ENCODE results near the gene CDH20. TPM values are rescaled to one million over a fixed set of nuclear protein-coding genes. Genes with fewer than 3 reads are reported as not detected.

The CDH20 gene
- total RNA-seq, 2 experiments from 2014 or later = 0.10 TPM; not detected in 1

DNA sequence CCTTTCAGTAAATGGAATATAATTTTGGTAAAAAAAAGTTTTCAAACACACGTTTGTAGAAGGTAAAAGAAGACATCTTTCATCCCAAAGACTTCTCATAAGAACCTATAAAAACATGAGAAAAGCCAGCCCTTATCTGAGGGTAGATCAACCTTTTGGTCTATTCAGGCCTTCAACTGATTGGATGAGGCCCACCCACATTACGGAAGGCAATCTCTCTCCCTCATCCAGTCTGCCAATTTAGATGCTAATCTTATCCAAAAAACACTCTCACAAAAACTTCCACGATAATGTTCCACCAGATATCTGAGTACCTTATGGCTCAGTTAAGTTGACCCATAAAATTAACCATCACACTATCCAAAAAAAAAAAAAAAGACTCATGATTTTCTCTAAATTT is 2.2 kb upstream of the CDH20 start:
- Mint-ChIP-seq H3K36me3 (no peaks in the 10 kb centered on the region), H3K27me3 (peaks cover 9% of the 10 kb centered on the region), H3K4me1 (ENCODE audit: low read depth) (no peaks in the 10 kb centered on the region), H3K9me3 (no peaks in the 10 kb centered on the region), H3K4me3 (no peak overlapping the region), H3K27ac (no peak overlapping the region)
- intact Hi-C loops (cut with micrococcal nuclease) = no loop called here
- ChIA-PET CTCF (no interaction called here), POLR2A (no interaction called here)
- no peak for DNase-seq

DNA sequence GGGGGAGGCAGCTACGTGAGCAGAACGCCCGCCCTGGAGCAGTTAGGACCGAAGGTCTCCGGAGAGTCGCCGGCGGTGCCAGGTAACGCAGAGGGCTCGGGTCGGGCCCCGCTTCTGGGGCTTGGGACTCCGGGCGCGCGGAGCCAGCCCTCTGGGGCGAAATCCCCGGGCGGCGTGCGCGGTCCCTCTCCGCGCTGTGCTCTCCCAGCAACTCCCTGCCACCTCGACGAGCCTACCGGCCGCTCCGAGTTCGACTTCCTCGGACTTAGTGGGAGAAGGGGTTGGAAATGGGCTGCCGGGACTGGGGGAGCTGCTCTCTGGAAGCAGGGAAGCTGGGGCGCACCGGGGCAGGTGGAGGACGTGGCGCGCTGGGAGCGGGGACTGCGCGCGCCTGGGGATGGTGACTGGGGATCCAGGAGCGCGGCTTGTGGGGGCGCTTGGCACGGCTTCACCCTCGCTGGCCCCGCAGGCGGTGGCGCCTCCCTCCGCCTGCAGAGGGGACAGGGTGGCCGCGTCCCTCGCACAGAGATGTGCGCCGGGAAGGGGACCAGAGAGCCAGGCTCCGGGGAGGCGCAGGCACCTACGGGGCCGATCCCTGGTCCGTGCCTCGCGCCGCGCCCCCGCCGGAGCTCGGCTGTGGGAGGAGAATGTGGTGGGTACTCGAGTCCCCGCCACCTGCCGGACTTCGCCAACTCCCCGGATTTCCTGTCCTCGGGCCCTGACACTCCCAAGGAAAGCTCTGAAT is 688 bp downstream of the CDH20 start:
- Mint-ChIP-seq H3K4me3 (no peak overlapping the region), H3K27me3 (peaks cover 11% of the 10 kb centered on the region), H3K36me3 (no peaks in the 10 kb centered on the region), H3K27ac (no peak overlapping the region), H3K9me3 (no peaks in the 10 kb centered on the region), H3K4me1 (ENCODE audit: low read depth) (no peaks in the 10 kb centered on the region)
- intact Hi-C loops (cut with micrococcal nuclease) = no loop called here
- no peak for DNase-seq
- ChIA-PET POLR2A (no interaction called here), CTCF (interaction anchor here (1.4 kb wide), 1 partner anchor 11 kb away, joined by 3 read pairs; no protein-coding TSS in a partner anchor)

DNA sequence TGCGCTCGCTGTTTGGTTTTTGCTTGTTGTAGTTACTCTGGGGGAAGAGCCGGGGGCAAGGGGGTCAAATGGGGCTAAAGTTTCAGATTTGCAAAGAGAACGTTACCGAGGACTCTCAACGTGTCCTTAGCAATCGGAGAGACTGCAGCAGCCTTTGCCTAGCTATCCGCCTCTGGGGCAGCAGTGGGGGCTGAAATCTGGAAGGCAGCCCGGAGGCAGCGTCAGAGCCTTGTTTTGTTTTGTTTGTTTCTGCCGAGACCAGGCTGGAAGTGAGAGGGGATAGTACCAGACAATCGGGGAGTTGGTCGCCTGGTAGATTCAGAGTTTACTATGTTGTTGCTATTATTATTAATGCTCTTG is 1.2 kb downstream of the CDH20 start:
- POLR2A ChIA-PET = no interaction called here
- Mint-ChIP-seq H3K4me3 (no peak overlapping the region), H3K27me3 (peaks cover 11% of the 10 kb centered on the region), H3K27ac (no peak overlapping the region), H3K4me1 (ENCODE audit: low read depth) (no peaks in the 10 kb centered on the region), H3K36me3 (no peaks in the 10 kb centered on the region), H3K9me3 (no peaks in the 10 kb centered on the region)
- DNase-seq = no peak
- CTCF ChIA-PET = interaction anchor here (1.4 kb wide), 1 partner anchor 12 kb away, joined by 3 read pairs; no protein-coding TSS in a partner anchor
- intact Hi-C loops (cut with micrococcal nuclease) = no loop called here

DNA sequence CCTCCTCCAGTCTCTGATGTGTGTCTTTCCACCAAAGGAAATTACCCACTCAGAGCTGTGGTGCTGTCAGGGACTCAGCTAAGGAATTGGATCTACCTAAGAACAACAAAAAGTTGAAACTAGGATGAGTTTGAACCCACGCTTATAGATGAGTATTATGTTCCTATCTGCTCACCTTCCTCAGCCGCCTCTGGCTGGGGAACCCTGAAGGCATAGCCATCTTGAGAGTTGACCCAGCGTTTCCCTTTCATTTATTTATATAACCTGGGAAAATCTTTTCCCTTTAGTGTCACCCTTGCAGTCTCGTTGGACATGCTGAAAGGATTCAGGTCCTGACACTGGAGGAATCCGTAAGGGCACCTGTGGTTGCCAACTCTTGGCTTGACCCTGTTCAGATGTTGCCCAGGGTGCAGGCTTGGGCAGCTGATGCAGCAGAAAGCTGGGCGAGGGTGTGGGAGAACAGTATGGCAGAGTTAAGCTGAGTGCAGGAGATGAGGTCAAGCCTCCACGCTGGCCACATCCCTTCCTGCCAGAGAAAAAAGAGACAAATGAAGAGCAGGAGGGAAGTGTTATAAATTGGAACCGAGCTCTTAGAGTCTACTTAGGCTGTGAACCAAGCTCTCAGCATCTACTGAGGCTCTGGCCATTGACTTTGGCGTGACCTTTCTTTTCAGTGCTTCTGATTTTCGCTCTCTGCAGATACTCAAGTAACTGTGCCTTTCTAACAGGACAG is 1.9 kb downstream of the CDH20 start:
- intact Hi-C loops (cut with micrococcal nuclease) = no loop called here
- H3K27ac Mint-ChIP-seq = no peak overlapping the region
- H3K4me1 Mint-ChIP-seq (ENCODE audit: low read depth) = no peaks in the 10 kb centered on the region
- H3K36me3 Mint-ChIP-seq = no peaks in the 10 kb centered on the region
- DNase-seq = no peak
- ChIA-PET POLR2A (no interaction called here), CTCF (interaction anchor here (1.4 kb wide), 1 partner anchor 13 kb away, joined by 3 read pairs; no protein-coding TSS in a partner anchor)
- no peak overlapping the region for H3K4me3 Mint-ChIP-seq
- H3K27me3 Mint-ChIP-seq = peaks cover 11% of the 10 kb centered on the region
- no peaks in the 10 kb centered on the region for H3K9me3 Mint-ChIP-seq

DNA sequence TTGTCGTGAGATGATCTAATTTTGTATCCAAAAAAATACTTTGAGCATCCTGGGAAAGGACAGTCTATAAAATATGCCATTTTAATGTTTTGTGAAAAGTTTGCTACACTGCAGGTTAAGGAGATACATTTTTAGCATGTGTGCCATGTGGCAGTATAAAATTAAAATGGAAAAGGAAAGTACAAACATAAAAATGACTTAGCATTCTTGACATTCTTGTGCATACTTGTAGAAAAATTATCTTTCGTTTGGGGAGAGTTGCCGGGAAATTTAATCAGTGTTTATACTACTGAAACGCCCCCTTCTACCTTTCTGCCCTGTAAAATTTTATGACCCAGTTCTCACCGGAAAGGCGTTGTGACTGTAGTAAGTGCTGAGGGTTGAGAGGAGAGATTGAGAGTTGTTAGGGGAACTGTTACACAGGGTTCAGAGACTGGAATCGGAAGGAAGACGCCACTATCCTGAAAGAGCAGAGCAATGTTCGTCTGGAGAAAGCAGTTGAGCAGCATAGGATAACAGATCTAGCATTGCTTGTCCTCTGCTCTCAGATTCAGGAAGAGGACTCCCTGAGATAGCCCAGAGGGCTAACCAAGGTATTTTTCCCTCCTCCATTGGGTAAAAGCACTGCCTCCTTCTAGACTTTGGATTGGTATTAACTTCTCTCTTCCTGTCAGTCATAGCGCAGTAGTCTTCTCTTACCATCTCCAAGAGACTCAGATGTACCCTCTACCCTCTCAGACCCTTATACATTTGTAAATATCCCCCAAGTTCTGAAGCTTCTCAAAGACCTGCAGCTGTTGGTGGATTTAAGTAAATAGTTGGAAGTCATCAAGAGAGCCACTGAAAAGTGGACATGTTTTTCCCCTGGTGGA is 2.7 kb downstream of the CDH20 start:
- CTCF ChIA-PET = no interaction called here
- Mint-ChIP-seq H3K9me3 (no peaks in the 10 kb centered on the region), H3K36me3 (no peaks in the 10 kb centered on the region), H3K27ac (no peak overlapping the region), H3K27me3 (peaks cover 11% of the 10 kb centered on the region), H3K4me1 (ENCODE audit: low read depth) (no peaks in the 10 kb centered on the region), H3K4me3 (no peak overlapping the region)
- no peak for DNase-seq
- POLR2A ChIA-PET = interaction anchor here (0.5 kb wide), 1 partner anchor 1484 kb away, joined by 3 read pairs; no protein-coding TSS in a partner anchor
- intact Hi-C loops (cut with micrococcal nuclease) = no loop called here

DNA sequence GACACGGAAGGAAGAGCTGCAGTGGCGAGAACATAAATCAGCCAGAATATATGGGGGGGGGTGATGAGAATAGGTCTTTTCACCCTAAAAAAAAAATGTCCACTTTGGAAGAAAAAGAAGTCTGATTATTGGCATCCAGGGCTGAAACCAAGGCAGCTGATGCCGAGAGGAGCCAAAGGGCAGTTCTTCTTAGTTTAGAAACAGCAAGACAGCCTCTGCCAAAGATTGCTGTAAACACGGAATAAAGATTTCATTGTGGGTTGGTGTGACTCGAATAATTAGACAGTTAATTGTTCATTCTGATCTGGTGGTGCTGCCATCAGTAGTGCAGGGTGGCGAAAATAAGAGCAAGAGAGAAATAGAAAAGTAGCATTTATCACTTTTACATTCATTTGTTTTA is 3.5 kb downstream of the CDH20 start:
- ChIA-PET POLR2A (interaction anchor here (0.5 kb wide), 1 partner anchor 1485 kb away, joined by 3 read pairs; no protein-coding TSS in a partner anchor), CTCF (no interaction called here)
- intact Hi-C loops (cut with micrococcal nuclease) = no loop called here

DNA sequence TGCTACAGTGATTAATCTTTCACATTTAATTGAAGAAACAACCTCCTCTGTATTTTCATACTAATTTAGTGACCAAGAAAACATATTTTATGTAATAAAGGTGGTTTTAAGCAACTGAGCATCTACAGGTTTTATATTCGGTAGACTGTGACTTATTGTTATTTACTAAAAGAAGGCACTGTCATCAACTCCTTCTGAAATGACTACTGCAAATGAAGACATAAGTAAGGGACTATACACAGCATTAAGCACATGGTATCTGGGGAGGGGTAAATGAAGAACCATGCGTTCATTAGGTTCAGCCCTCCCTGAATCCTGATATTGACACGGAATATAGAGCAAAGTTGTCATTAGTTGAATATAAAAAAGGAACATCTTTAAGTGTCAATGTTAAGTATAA is 4.3 kb downstream of the CDH20 start:
- ChIA-PET CTCF (no interaction called here), POLR2A (no interaction called here)
- no peak overlapping the region for H3K27ac Mint-ChIP-seq
- no peak overlapping the region for H3K4me3 Mint-ChIP-seq
- H3K4me1 Mint-ChIP-seq (ENCODE audit: low read depth) = no peaks in the 10 kb centered on the region
- no peaks in the 10 kb centered on the region for H3K9me3 Mint-ChIP-seq
- intact Hi-C loops (cut with micrococcal nuclease) = no loop called here
- no peaks in the 10 kb centered on the region for H3K36me3 Mint-ChIP-seq
- DNase-seq = no peak
- H3K27me3 Mint-ChIP-seq = peaks cover 11% of the 10 kb centered on the region

More for the DNA sequence above, 3.5 kb downstream of the CDH20 start:
- H3K36me3 Mint-ChIP-seq = no peaks in the 10 kb centered on the region
- H3K9me3 Mint-ChIP-seq = no peaks in the 10 kb centered on the region
- H3K4me3 Mint-ChIP-seq = no peak overlapping the region
- no peaks in the 10 kb centered on the region for H3K4me1 Mint-ChIP-seq (ENCODE audit: low read depth)
- H3K27me3 Mint-ChIP-seq = peaks cover 11% of the 10 kb centered on the region
- H3K27ac Mint-ChIP-seq = no peak overlapping the region
- DNase-seq = no peak

DNA sequence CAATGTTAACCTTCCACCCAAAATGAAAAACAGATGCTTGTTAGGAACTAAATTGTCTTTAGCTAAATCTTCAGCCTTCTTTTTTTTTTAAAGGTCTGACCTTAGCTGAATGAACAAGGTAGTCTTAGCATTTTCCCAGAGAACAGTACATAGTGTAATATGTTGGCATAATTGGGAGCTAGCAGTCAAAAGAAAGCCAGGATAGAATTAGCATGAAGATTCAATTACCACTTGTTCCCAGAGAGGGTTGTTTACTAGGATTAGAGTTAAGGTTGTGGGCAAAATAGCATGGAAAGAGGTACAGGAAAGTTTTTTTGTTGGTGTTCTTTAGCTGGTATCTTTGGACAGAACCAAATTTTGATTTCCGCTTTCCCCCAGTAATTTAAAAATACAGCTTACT is 6.9 kb downstream of the CDH20 start:
- Mint-ChIP-seq H3K36me3 (no peaks in the 10 kb centered on the region), H3K4me1 (ENCODE audit: low read depth) (no peaks in the 10 kb centered on the region), H3K27me3 (peaks cover 4% of the 10 kb centered on the region), H3K9me3 (no peaks in the 10 kb centered on the region), H3K4me3 (no peak overlapping the region), H3K27ac (no peak overlapping the region)
- ChIA-PET CTCF (no interaction called here), POLR2A (no interaction called here)
- intact Hi-C loops (cut with micrococcal nuclease) = no loop called here
- no peak for DNase-seq

DNA sequence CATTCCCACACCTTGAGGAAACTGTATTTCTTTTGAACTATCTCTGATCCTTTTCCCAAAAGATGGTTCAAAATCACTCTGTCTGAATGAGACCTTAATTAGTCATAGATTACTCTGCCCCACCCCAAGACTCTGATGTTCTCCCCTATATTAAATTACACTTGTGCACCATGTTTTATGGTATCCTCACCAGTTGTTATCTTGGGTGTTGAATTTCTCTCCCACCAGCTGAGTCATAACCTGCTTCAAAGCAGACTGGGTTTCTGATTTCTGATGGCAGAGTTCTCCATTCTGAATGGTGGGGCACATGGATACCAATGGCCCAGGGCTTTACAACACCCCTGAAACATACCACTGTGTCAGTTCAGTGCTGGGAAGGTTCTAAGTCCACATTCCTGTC is 15.0 kb downstream of the CDH20 start:
- Mint-ChIP-seq H3K9me3 (no peaks in the 10 kb centered on the region), H3K27ac (no peak overlapping the region), H3K4me1 (ENCODE audit: low read depth) (no peaks in the 10 kb centered on the region), H3K27me3 (no peaks in the 10 kb centered on the region), H3K4me3 (no peak overlapping the region), H3K36me3 (no peaks in the 10 kb centered on the region)
- no peak for DNase-seq
- POLR2A ChIA-PET = no interaction called here
- CTCF ChIA-PET = no interaction called here
- intact Hi-C loops (cut with micrococcal nuclease) = no loop called here

DNA sequence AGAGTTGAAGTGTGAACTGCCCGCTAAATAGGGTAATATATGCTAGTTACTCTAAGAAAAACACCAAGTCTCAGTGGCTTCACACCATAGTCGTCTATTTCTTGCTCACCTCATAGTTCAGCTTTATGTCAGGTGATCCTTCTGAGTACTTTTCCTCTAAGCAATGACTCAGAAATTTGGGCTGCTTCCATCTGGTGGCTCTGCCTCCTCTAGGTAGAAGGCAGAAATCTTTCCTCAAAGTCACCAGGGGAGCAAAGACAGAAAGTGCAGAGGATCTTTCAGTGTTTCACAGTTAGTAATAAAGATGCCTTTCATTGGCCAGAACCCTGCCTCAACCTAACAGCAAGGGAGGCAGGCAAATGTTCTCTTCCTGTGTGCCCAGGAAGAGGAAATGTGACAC is 17.3 kb downstream of the CDH20 start:
- H3K27me3 Mint-ChIP-seq = no peaks in the 10 kb centered on the region
- CTCF ChIA-PET = no interaction called here
- no peak overlapping the region for H3K27ac Mint-ChIP-seq

DNA sequence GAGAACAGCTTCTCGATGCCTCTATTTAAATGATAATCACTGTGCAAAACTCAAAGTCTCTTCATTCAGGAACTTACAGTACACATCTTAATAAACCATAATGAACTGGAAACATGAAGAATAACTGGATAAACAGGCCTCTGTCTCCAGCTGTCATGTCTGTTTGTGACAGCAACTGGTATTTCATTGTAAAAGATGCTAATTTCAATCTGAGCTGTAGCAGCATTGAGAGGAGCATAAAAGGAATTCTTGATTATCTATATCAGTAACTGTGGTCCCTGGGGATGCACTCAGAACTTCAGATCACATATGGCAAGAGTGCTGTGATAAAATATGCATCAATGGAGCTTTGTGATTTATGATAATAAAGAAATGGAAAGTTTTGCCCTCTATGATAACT is 18.8 kb downstream of the CDH20 start:
- intact Hi-C loops (cut with micrococcal nuclease) = no loop called here
- no peak for DNase-seq
- no peaks in the 10 kb centered on the region for H3K36me3 Mint-ChIP-seq
- ChIA-PET CTCF (no interaction called here), POLR2A (no interaction called here)
- H3K27ac Mint-ChIP-seq = no peak overlapping the region
- no peaks in the 10 kb centered on the region for H3K4me1 Mint-ChIP-seq (ENCODE audit: low read depth)
- H3K9me3 Mint-ChIP-seq = no peaks in the 10 kb centered on the region
- no peaks in the 10 kb centered on the region for H3K27me3 Mint-ChIP-seq
- H3K4me3 Mint-ChIP-seq = no peak overlapping the region

More for the DNA sequence above, 17.3 kb downstream of the CDH20 start:
- Mint-ChIP-seq H3K9me3 (no peaks in the 10 kb centered on the region), H3K4me3 (no peak overlapping the region), H3K4me1 (ENCODE audit: low read depth) (no peaks in the 10 kb centered on the region), H3K36me3 (no peaks in the 10 kb centered on the region)
- intact Hi-C loops (cut with micrococcal nuclease) = no loop called here
- no peak for DNase-seq
- POLR2A ChIA-PET = no interaction called here

DNA sequence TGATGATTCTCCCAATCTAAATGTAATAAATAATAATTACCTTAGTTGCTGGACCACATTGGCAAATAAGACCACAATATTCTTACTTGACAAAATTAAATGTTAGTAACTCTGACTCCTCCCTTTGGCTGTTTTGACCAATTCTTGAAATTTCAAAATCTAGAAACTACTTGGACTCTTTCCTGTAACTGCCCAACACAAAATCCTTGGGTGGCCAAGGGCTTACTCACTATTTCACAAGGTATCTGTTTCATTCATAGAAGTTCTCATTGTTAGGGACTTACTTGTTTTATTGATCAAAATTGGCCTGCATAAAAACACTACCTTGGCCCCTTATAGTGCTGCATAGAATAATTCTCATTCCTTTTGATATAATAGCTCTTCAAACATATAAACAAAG is 19.4 kb downstream of the CDH20 start:
- POLR2A ChIA-PET = no interaction called here
- H3K27me3 Mint-ChIP-seq = no peaks in the 10 kb centered on the region

More for the DNA sequence above, 19.4 kb downstream of the CDH20 start:
- CTCF ChIA-PET = no interaction called here
- intact Hi-C loops (cut with micrococcal nuclease) = no loop called here
- no peak overlapping the region for H3K27ac Mint-ChIP-seq
- DNase-seq = no peak
- H3K4me3 Mint-ChIP-seq = no peak overlapping the region
- H3K4me1 Mint-ChIP-seq (ENCODE audit: low read depth) = no peaks in the 10 kb centered on the region
- H3K9me3 Mint-ChIP-seq = no peaks in the 10 kb centered on the region
- no peaks in the 10 kb centered on the region for H3K36me3 Mint-ChIP-seq
